Prostate gland (tissue), 2 donors: Measurements from ENCODE around the gene OLAH. TPM values are rescaled to one million over a fixed set of nuclear protein-coding genes. Genes with fewer than 3 reads are reported as not detected.
A peak's percentile ranks its signal among the peaks of the same experiment; 100 is the strongest.

Source experiments
- DNase-seq: peaks from one replicate; pipeline ENCODE4 v3.0.0-alpha.2; 2019; ENCODE audit warnings: low spot score
- H3K27ac ChIP-seq, 2 donors: fragments of 200-600 bp; sonication (generic); 2 replicates each; pipeline ENCODE4 v1.5.1; 2017 to 2019
- H3K27me3 ChIP-seq: fragments of 200-600 bp; sonication (generic); replicated peaks from 2 replicates; pipeline ENCODE4 v1.5.1; 2019; ENCODE audit not compliant: insufficient read depth
- H3K36me3 ChIP-seq, 2 donors: fragments of 200-600 bp; sonication (generic); 1 replicate in 1 of 2; 2 replicates in 1 of 2; pipeline versions ENCODE4 v1.5.1 to v1.8.1; 2017 to 2019
- H3K4me1 ChIP-seq: fragments of 200-600 bp; sonication (generic); replicated peaks from 2 replicates; pipeline ENCODE4 v1.5.1; 2019
- H3K4me3 ChIP-seq, 2 donors: fragments of 200-600 bp; sonication (generic); 2 replicates each; pipeline ENCODE4 v1.5.1; 2017 to 2019
- H3K9me3 ChIP-seq: fragments of 200-600 bp; sonication (generic); 2 replicates; pipeline ENCODE4 v1.5.1; 2017
- POLR2A ChIP-seq: fragments of 450-650 bp; IDR thresholded peaks from one replicate; pipeline ENCODE4 v1.6.1; 2016; ENCODE audit warnings: antibody characterized with exemption, mild to moderate bottlenecking
- POLR2AphosphoS5 ChIP-seq: sonication (generic); formaldehyde crosslinking; IDR thresholded peaks from one replicate; pipeline ENCODE4 v1.6.1; 2017; ENCODE audit warnings: antibody characterized with exemption
- WGBS: methylation state at CpG from one replicate; pipeline ENCODE4 v1.1.5; 2018; 5-methylcytosine and 5-hydroxymethylcytosine counted together
- intact Hi-C: fragments of 100-400 bp; cut with DNase I; formaldehyde crosslinking; loops from one replicate; pipeline ENCODE4 v1.14.2; 2022
- total RNA-seq, 2 donors: library from RNA; depleted of rRNA; stranded (reverse); fragments of >200 nt; gene quantifications; one replicate each; pipeline ENCODE4 v1.1.0, GENCODE V29; 2016
- TF ChIP-seq, protein P1 (sequence below), 4 experiments: fragments of 200-600 bp in 2 of 4; fragments of 450-650 bp in 2 of 4; sonication (generic) in 2 of 4; IDR thresholded peaks; 1 replicate in 3 of 4; 2 replicates in 1 of 4; pipeline ENCODE4 v1.5.1; 2016 to 2019; ENCODE audit warnings: antibody characterized with exemption in 4 of 4, mild to moderate bottlenecking in 2 of 4, moderate library complexity in 2 of 4

The OLAH gene
- total RNA-seq, 2 donors from 2014 or later, result 5.3 TPM; not detected in 1

DNA sequence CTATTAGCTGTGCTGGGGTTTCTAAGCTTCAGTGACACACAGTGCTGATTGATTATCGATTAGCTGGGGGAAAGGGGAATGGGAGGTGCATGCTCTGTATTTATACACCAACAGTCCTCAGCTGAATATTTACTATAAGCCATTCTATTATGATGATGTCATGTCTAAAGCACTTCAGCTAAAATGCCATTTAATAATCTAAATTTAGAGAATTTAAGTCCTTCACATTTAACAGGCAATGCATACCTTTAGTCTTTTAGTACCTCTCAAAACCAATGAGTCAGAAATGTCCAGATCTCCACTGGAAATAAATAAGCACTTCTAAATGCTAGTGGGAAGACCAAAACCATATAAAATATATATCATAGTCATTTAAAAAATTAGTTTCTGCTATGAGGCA is 78.0 kb downstream of the OLAH start:
- H3K9me3 ChIP-seq, result no peaks in the 10 kb centered on the region
- no peaks in the 10 kb centered on the region for H3K27me3 ChIP-seq
- WGBS, result 92% methylated on average over 1 of the region's 1 CpG
- no peak overlapping the region for H3K4me3 ChIP-seq
- peaks cover 0 to 2% of the 10 kb centered on the region in 2 donors for H3K36me3 ChIP-seq
- TF ChIP-seq POLR2AphosphoS5, result no peak
- TF ChIP-seq, protein P1, sequence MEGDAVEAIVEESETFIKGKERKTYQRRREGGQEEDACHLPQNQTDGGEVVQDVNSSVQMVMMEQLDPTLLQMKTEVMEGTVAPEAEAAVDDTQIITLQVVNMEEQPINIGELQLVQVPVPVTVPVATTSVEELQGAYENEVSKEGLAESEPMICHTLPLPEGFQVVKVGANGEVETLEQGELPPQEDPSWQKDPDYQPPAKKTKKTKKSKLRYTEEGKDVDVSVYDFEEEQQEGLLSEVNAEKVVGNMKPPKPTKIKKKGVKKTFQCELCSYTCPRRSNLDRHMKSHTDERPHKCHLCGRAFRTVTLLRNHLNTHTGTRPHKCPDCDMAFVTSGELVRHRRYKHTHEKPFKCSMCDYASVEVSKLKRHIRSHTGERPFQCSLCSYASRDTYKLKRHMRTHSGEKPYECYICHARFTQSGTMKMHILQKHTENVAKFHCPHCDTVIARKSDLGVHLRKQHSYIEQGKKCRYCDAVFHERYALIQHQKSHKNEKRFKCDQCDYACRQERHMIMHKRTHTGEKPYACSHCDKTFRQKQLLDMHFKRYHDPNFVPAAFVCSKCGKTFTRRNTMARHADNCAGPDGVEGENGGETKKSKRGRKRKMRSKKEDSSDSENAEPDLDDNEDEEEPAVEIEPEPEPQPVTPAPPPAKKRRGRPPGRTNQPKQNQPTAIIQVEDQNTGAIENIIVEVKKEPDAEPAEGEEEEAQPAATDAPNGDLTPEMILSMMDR (IDR thresholded peaks at IDR 0.05), result no peak
- TF ChIP-seq POLR2A, result no peak
- intact Hi-C loops, result no loop called here
- DNase-seq, result no peak
- H3K27ac ChIP-seq, result no peak overlapping the region
- H3K4me1 ChIP-seq, result no peaks in the 10 kb centered on the region

DNA sequence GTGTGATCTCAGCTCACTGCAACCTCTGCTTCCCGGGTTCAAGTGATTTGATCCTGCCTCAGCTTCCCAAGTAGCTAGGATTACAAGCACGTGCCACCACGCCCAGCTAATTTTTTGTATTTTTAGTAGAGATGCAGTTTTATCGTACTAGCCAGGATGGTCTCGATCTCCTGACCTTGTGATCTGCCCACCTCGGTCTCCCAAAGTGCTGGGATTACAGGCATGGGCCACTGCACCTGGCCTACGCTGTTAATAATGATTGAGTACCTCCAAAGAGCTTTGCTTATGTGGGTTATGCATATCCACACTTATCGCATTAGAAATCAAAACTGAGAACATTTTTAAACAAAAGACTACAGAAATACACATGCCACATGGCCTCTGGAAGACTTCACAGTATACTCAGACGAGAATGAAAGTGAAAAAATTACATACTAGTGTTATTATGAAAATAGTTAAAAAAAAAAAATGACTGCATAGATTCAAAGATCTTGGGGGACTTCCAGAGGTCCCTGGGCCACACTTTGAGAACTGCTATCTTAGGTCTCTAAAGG is 78.8 kb downstream of the OLAH start:
- no peaks in the 10 kb centered on the region for H3K27me3 ChIP-seq
- WGBS, result 88% methylated on average over 9 of the region's 9 CpGs
- no peaks in the 10 kb centered on the region for H3K9me3 ChIP-seq
- intact Hi-C loops, result no loop called here
- peak overlapping the region in 1 of 2 donors; percentile 41 for H3K27ac ChIP-seq
- no peak for DNase-seq
- no peaks in the 10 kb centered on the region for H3K4me1 ChIP-seq
- no peak for TF ChIP-seq POLR2AphosphoS5
- TF ChIP-seq, protein P1 (IDR thresholded peaks at IDR 0.05), result no peak
- TF ChIP-seq POLR2A, result no peak
- peaks cover 0 to 2% of the 10 kb centered on the region in 2 donors for H3K36me3 ChIP-seq
- H3K4me3 ChIP-seq, result no peak overlapping the region

Other genes starting within 250 kb of the OLAH start
- 10 to 100 TPM; 15.8 to 18.4 TPM for gene CDNF, start 205.9 kb upstream of the OLAH start, total RNA-seq
- gene HSPA14, start 205.6 kb upstream of the OLAH start, total RNA-seq, result 10 to 100 TPM in 1 of 2 donors, 1 to 10 TPM in 1; 6.7 to 11.5 TPM
- 10 to 100 TPM in 1 of 2 donors, 1 to 10 TPM in 1; 9.5 to 13.3 TPM for gene MSANTD7, start 205.6 kb upstream of the OLAH start, total RNA-seq
- 10 to 100 TPM; 13.2 to 15.3 TPM for gene SUV39H2, start 165.1 kb upstream of the OLAH start, total RNA-seq
- 10 to 100 TPM; 11.5 to 20.8 TPM for gene DCLRE1C, start 89.8 kb upstream of the OLAH start, total RNA-seq
- gene MEIG1, start 84.6 kb upstream of the OLAH start, total RNA-seq, result 1 to 10 TPM in 1 of 2 donors, not detected in 1; 1.7 TPM
- 1 to 10 TPM in 1 of 2 donors, under 1 TPM in 1; 0.91 to 3.5 TPM for gene ACBD7, start 44.8 kb downstream of the OLAH start, total RNA-seq
- gene RPP38, start 53.4 kb downstream of the OLAH start, total RNA-seq, result 10 to 100 TPM; 17.5 to 20.9 TPM
- gene NMT2, start 124.8 kb downstream of the OLAH start, total RNA-seq, result 10 to 100 TPM; 18.3 to 39.6 TPM